MM.1S (cell line): ENCODE results near the gene TSC2.
"Not testable (repeated sequence)": the region's sequence is repeated elsewhere in the genome, so short reads cannot be mapped to it uniquely, and the experiment has no call there.

Experiments used
- CTCF ChIP-seq: fragments of 300-600 bp; sonication (generic); IDR thresholded peaks from 2 replicates; pipeline ENCODE4 v1.5.1; 2016; ENCODE audit warnings: antibody characterized with exemption, low read length, mixed read lengths
- EZH2 ChIP-seq: fragments of 300-600 bp; sonication (generic); optimal IDR thresholded peaks from 2 replicates; pipeline ENCODE3; 2017; ENCODE audit warnings: low read depth, mild to moderate bottlenecking, antibody characterized with exemption, low read length, mixed read lengths

GRCh38 chr16:2117960-2118722, 70.4 kb downstream of the TSC2 start:
- not testable (repeated sequence) for TF ChIP-seq CTCF, EZH2
